Measurements from ENCODE around the gene SYNGR3.

DNA sequence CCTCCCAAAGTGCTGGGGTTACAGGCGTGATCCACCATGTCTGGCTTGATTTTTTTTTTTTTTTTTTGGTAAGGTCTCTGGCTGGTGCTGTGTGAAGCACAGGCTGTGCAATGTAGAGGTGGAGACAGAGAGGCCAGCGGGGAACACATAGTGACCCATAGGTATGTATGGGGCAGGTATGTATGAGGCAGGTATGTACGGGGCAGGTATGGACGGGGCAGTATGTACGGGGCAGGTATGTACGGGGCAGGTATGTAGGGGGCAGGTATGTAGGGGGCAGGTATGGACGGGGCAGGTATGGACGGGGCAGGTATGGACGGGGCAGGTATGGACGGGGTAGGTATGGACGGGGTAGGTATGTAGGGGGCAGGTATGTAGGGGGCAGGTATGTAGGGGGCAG is 40.3 kb upstream of the SYNGR3 start:
- no peak for TF ChIP-seq POLR2A (IDR thresholded peaks at IDR 0.05; ENCODE audit: low read length)
- no peak for TF ChIP-seq GATA1 (IDR thresholded peaks at IDR 0.05; ENCODE audit: low read depth, low read length)

All from erythroblast (primary cell).